ENCODE data around the gene NHERF1.

GRCh38 chr17:74807441-74807840, 59.0 kb downstream of the NHERF1 start:
- no peak for TF ChIP-seq CTCF (IDR thresholded peaks at IDR 0.05; ENCODE audit: insufficient read depth, low read length, poor library complexity, severe bottlenecking)
- no peak for TF ChIP-seq EZH2phosphoT487 (conservative IDR thresholded peaks at IDR 0.05; ENCODE audit: low read length)
